Measurements from ENCODE around the gene PFAS. TPM values are rescaled to one million over a fixed set of nuclear protein-coding genes. Genes with fewer than 3 reads are reported as not detected.

PFAS gene
- total RNA-seq, 4 donors from 2014 or later, result 2.6 to 8.4 (median 6.5) TPM

DNA sequence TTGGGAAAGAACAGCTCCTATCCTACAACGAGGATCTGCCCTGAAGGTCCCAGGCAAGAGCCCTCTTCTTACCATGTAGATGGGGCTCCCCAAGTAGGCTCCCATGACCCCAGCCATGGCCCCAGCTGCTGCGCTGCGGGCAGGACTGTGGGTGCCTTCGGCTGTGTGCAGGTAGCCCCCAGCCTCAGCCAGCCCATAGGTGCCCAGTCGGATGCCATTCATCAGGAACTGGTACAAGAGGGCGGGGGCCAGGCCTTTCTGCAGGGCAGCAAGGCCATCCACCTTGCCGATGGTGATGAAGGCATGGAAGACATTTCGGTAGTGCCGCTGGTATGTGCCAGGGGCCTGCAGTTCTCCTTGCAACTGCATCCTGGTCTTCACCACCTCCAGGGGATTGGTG lies 45.3 kb downstream of the PFAS start:
- H3K4me3 ChIP-seq, result peak overlapping the region in 2 of 4 donors; percentile 72 to 82
- H3K4me1 ChIP-seq, result peaks cover 13 to 14% of the 10 kb centered on the region in 2 donors
- DNase-seq, result no peak
- TF ChIP-seq POLR2A (IDR thresholded peaks at IDR 0.05), result no peak
- TF ChIP-seq, protein P1, sequence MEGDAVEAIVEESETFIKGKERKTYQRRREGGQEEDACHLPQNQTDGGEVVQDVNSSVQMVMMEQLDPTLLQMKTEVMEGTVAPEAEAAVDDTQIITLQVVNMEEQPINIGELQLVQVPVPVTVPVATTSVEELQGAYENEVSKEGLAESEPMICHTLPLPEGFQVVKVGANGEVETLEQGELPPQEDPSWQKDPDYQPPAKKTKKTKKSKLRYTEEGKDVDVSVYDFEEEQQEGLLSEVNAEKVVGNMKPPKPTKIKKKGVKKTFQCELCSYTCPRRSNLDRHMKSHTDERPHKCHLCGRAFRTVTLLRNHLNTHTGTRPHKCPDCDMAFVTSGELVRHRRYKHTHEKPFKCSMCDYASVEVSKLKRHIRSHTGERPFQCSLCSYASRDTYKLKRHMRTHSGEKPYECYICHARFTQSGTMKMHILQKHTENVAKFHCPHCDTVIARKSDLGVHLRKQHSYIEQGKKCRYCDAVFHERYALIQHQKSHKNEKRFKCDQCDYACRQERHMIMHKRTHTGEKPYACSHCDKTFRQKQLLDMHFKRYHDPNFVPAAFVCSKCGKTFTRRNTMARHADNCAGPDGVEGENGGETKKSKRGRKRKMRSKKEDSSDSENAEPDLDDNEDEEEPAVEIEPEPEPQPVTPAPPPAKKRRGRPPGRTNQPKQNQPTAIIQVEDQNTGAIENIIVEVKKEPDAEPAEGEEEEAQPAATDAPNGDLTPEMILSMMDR (IDR thresholded peaks at IDR 0.05 in 4 of 5, conservative IDR thresholded peaks at IDR 0.05 in 1 of 5), result no peak
- ATAC-seq, result no peak
- intact Hi-C loops (cut with DNase I; ENCODE audit: low total_unique reads), result loop anchor here (2.0 to 10.0 kb wide), 2 partner anchors 176 to 210 kb away; partner anchors contain the start of genes ALOX12B and ALOXE3
- no peaks in the 10 kb centered on the region for H3K27me3 ChIP-seq
- peak overlapping the region in 3 of 4 donors; percentile 95 to 96 (median 95) for H3K27ac ChIP-seq
- H3K9me3 ChIP-seq, result no peaks in the 10 kb centered on the region
- H3K36me3 ChIP-seq, result no peaks in the 10 kb centered on the region
- in situ Hi-C loops (cut with MboI; ENCODE audit: low sequenced_read_pairs in 4 of 4), result loop anchor here in 3 of 4 donors (10.0 to 25.0 kb wide), 3 partner anchors 50 to 207 kb away; partner anchors contain the start of genes ALOX12B (in 1 of the 3), CTC1 (in 1 of the 3) and PFAS (in 1 of the 3)

DNA sequence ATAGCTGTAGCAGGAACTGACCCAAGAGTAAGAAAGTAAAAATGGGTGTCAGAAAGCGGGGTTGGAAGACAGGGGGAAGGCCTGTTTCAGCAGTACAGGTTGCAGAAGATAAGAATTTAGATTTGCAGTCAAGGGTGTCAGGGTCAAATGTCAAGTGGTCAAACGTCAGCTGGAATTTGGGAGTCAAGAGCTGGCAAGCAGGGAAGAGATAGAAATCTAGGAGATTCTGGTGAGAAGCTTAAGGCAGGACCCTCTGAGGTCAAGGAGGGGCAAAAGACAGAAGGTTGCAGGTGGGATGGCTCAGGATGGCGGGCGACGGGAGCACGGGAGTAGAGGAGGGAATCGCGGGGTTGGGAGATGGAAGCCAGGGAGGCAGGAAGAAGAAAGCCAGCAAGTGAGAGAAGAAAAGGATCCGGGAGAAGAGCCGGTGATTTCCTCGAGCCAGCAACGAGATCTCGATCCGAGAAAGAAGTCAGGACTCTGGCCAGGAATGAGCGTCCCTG lies 45.8 kb downstream of the PFAS start:
- DNase-seq (no peak), ATAC-seq (peak; percentile 29 to 35)
- TF ChIP-seq, protein P1 (IDR thresholded peaks at IDR 0.05 in 4 of 5, conservative IDR thresholded peaks at IDR 0.05 in 1 of 5), result no peak
- no peak for TF ChIP-seq POLR2A (IDR thresholded peaks at IDR 0.05)
- intact Hi-C loops (cut with DNase I; ENCODE audit: low total_unique reads), result loop anchor here (1.0 to 10.0 kb wide), 4 partner anchors 47 to 210 kb away; partner anchors contain the start of genes ALOX12B, ALOXE3, CTC1 and RPL26
- Histone ChIP-seq H3K4me3 (peak overlapping the region; percentile 72 to 90 (median 83)), H3K27me3 (no peaks in the 10 kb centered on the region), H3K4me1 (peaks cover 9 to 11% of the 10 kb centered on the region in 2 donors), H3K9me3 (no peaks in the 10 kb centered on the region), H3K36me3 (no peaks in the 10 kb centered on the region), H3K27ac (peak overlapping the region; percentile 95 to 97 (median 96))
- in situ Hi-C loops (cut with MboI; ENCODE audit: low sequenced_read_pairs in 4 of 4), result loop anchor here in 3 of 4 donors (10.0 to 25.0 kb wide), 3 partner anchors 50 to 208 kb away; partner anchors contain the start of genes ALOX12B (in 1 of the 3), CTC1 (in 1 of the 3) and PFAS (in 1 of the 3)

DNA sequence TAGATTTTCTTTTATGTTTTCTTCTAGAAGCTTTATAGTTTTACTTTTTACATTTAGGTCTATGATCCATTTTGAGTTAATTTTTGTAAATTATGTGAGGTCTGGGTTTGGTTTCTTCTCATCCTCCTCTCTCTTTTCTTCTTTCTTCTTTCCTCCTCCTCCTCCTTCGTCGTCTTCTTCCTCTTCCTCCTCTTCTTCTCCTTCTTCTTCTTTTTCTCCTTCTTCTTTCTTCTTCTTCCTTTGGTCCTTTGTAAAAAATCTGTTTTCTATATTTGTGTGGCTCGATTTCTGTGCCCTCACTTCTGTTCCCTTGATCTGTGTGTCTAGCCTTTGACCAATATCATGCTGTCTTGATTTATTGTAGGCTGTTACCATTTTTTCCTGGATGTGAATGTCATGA lies 51.1 kb downstream of the PFAS start:
- ATAC-seq (no peak), DNase-seq (no peak)
- TF ChIP-seq, protein P1 (IDR thresholded peaks at IDR 0.05 in 4 of 5, conservative IDR thresholded peaks at IDR 0.05 in 1 of 5), result no peak
- TF ChIP-seq POLR2A (IDR thresholded peaks at IDR 0.05), result no peak
- no peaks in the 10 kb centered on the region for H3K36me3 ChIP-seq
- H3K27me3 ChIP-seq, result no peaks in the 10 kb centered on the region
- intact Hi-C loops (cut with DNase I; ENCODE audit: low total_unique reads), result loop anchor here (1.0 to 5.0 kb wide), 2 partner anchors 51 to 243 kb away; partner anchors contain the start of gene PFAS
- in situ Hi-C loops (cut with MboI; ENCODE audit: low sequenced_read_pairs in 4 of 4), result loop anchor here in 2 of 4 donors (25.0 kb wide), 1 partner anchor 213 kb away; the partner anchor contains the start of gene ALOX12B (in 2 of the 2)
- no peak overlapping the region for H3K4me3 ChIP-seq
- no peaks in the 10 kb centered on the region for H3K4me1 ChIP-seq
- no peak overlapping the region for H3K27ac ChIP-seq
- no peaks in the 10 kb centered on the region for H3K9me3 ChIP-seq

DNA sequence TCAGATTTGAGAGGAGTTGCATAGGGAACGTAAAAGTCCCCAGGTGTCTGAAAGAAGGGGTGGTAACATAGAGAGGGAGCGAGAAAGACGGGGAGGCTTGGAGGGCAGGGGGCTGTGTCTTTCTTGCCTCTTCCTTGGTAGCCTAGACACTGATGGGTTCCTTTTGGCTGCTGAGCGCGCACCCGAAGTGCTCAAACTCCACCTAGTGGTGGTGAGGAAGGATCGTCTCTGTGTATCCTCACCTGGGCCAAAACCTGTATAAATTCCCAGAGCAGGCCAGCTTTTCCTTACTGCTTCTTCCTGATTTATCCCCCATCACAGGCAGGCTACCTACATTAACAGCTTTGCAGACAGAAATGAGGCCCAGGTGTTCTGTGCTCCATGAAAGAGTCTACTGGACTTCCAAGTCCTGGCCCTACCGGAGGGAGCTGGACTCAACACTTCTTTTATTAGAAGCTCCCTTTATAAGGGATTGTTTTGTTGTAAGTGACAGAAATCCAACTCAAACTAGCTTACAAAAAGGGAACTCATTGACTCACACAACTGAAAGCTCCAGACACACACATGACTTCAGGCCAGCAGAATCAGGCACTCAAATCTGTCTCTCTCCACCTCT lies 51.6 kb downstream of the PFAS start:
- ATAC-seq (peak; percentile 93), DNase-seq (peak; percentile 26 to 47)
- Histone ChIP-seq H3K36me3 (no peaks in the 10 kb centered on the region), H3K27ac (no peak overlapping the region), H3K27me3 (no peaks in the 10 kb centered on the region), H3K9me3 (no peaks in the 10 kb centered on the region), H3K4me1 (no peaks in the 10 kb centered on the region), H3K4me3 (no peak overlapping the region)
- intact Hi-C loops (cut with DNase I; ENCODE audit: low total_unique reads) (loop anchor here (1.0 to 5.0 kb wide), 2 partner anchors 51 to 243 kb away; partner anchors contain the start of gene PFAS), in situ Hi-C loops (cut with MboI; ENCODE audit: low sequenced_read_pairs in 4 of 4) (loop anchor here in 2 of 4 donors (25.0 kb wide), 1 partner anchor 213 kb away; the partner anchor contains the start of gene ALOX12B (in 2 of the 2))
- TF ChIP-seq POLR2A (IDR thresholded peaks at IDR 0.05), result no peak
- TF ChIP-seq, protein P1 (IDR thresholded peaks at IDR 0.05 in 4 of 5, conservative IDR thresholded peaks at IDR 0.05 in 1 of 5), result peak; percentile 63 to 85 (median 80)
